HEK293T (cell line): ENCODE data around the gene MOK.

Source experiments
- CTCF ChIA-PET: fragments of 350-600 bp; formaldehyde crosslinking; extraction: SDS; loops from one replicate; lab custom pipeline; 2021; ENCODE audit warnings: antibody characterized with exemption, inconsistent platforms; lab: Yijun Ruan, JAX
- POLR2A ChIA-PET: fragments of 350-600 bp; formaldehyde crosslinking; extraction: SDS; loops from one replicate; lab custom pipeline; 2020; ENCODE audit warnings: antibody characterized with exemption, inconsistent platforms; lab: Yijun Ruan, JAX
- DNase-seq: peaks from one replicate; pipeline ENCODE4 v3.0.0; 2012; ENCODE audit warnings: mixed read lengths; ENCODE audit errors: extremely low spot score
- ARNT ChIP-seq: fragments of 450-650 bp; IDR thresholded peaks from 2 replicates; pipeline ENCODE4 v1.6.1; 2017; ENCODE audit warnings: mild to moderate bottlenecking
- BHLHE40 ChIP-seq: fragments of 450-650 bp; IDR thresholded peaks from 2 replicates; pipeline ENCODE4 v1.6.1; 2016; ENCODE audit warnings: mild to moderate bottlenecking, moderate library complexity, borderline replicate concordance
- CTBP1 ChIP-seq: fragments of 450-650 bp; IDR thresholded peaks from 2 replicates; pipeline ENCODE4 v1.6.1; 2016; ENCODE audit warnings: borderline replicate concordance
- ELF4 ChIP-seq: fragments of 450-650 bp; IDR thresholded peaks from 2 replicates; pipeline ENCODE4 v1.6.1; 2017; ENCODE audit warnings: antibody characterized with exemption
- FOXA1 ChIP-seq: fragments of 450-650 bp; IDR thresholded peaks from 2 replicates; pipeline ENCODE4 v1.6.1; 2016; ENCODE audit warnings: mild to moderate bottlenecking
- FOXK2 ChIP-seq: fragments of 450-650 bp; IDR thresholded peaks from 2 replicates; pipeline ENCODE4 v1.6.1; 2016; ENCODE audit warnings: mild to moderate bottlenecking
- FOXM1 ChIP-seq: fragments of 450-650 bp; IDR thresholded peaks from 2 replicates; pipeline ENCODE4 v1.6.1; 2017; ENCODE audit warnings: mild to moderate bottlenecking, borderline replicate concordance
- HDGF ChIP-seq: fragments of 450-650 bp; IDR thresholded peaks from 2 replicates; pipeline ENCODE4 v1.6.1; 2017; ENCODE audit warnings: antibody characterized with exemption, borderline replicate concordance
- L3MBTL2 ChIP-seq: fragments of 450-650 bp; conservative IDR thresholded peaks from 2 replicates; pipeline ENCODE4 v1.6.1; 2016; ENCODE audit warnings: mild to moderate bottlenecking
- LEF1 ChIP-seq: fragments of 450-650 bp; IDR thresholded peaks from 2 replicates; pipeline ENCODE4 v1.6.1; 2017; ENCODE audit warnings: mild to moderate bottlenecking, borderline replicate concordance
- NFRKB ChIP-seq: fragments of 450-650 bp; IDR thresholded peaks from 2 replicates; pipeline ENCODE4 v1.6.1; 2016; ENCODE audit warnings: mild to moderate bottlenecking, moderate library complexity
- PKNOX1 ChIP-seq: fragments of 450-650 bp; IDR thresholded peaks from 2 replicates; pipeline ENCODE4 v1.6.1; 2016
- SP1 ChIP-seq: fragments of 450-650 bp; IDR thresholded peaks from 2 replicates; pipeline ENCODE4 v1.6.1; 2017
- SUZ12 ChIP-seq: fragments of 450-650 bp; IDR thresholded peaks from 2 replicates; pipeline ENCODE4 v1.6.1; 2016; ENCODE audit warnings: mild to moderate bottlenecking
- TARDBP ChIP-seq: fragments of 450-650 bp; IDR thresholded peaks from 2 replicates; pipeline ENCODE4 v1.6.1; 2016
- ZNF384 ChIP-seq: fragments of 450-650 bp; IDR thresholded peaks from 2 replicates; pipeline ENCODE4 v1.6.1; 2016

The MOK gene

GRCh38 chr14:102282751-102283465, 22.1 kb downstream of the MOK start:
- CTCF ChIA-PET, result no interaction called here
- TF ChIP-seq TARDBP (no peak), SUZ12 (no peak), ZNF384 (no peak), SP1 (no peak), BHLHE40 (no peak), ARNT (no peak), ELF4 (no peak), HDGF (no peak), PKNOX1 (no peak)
- DNase-seq, result no peak
- POLR2A ChIA-PET, result no interaction called here

GRCh38 chr14:102280376-102280962, 24.5 kb downstream of the MOK start:
- no peak for DNase-seq
- TF ChIP-seq NFRKB (no peak), SP1 (no peak), ZNF384 (no peak), CTBP1 (no peak), FOXA1 (no peak), FOXK2 (no peak), L3MBTL2 (no peak), SUZ12 (no peak), BHLHE40 (no peak), LEF1 (no peak), HDGF (no peak), FOXM1 (no peak), TARDBP (no peak), ARNT (no peak), ELF4 (no peak), PKNOX1 (no peak)
- ChIA-PET POLR2A (no interaction called here), CTCF (no interaction called here)

GRCh38 chr14:102279688-102280348, 25.1 kb downstream of the MOK start:
- POLR2A ChIA-PET, result no interaction called here
- DNase-seq, result no peak
- TF ChIP-seq LEF1 (no peak), TARDBP (no peak)
- CTCF ChIA-PET, result no interaction called here

- POLR2A ChIA-PET, result no interaction called here
- CTCF ChIA-PET, result no interaction called here
- DNase-seq, result no peak
- TF ChIP-seq HDGF (no peak), NFRKB (no peak), FOXM1 (no peak), PKNOX1 (no peak)
These were observed 25.7 kb downstream of the MOK start for GRCh38 chr14:102279282-102279681.

- TF ChIP-seq CTBP1 (no peak), SP1 (no peak), TARDBP (no peak), ARNT (no peak), L3MBTL2 (no peak), BHLHE40 (no peak), PKNOX1 (no peak), FOXM1 (no peak), ZNF384 (no peak), HDGF (no peak), NFRKB (no peak), FOXA1 (no peak), FOXK2 (no peak), SUZ12 (no peak), ELF4 (no peak)
- CTCF ChIA-PET, result no interaction called here
These were observed 26.4 kb downstream of the MOK start for GRCh38 chr14:102278631-102278935.

More at GRCh38 chr14:102278631-102278935, 26.4 kb downstream of the MOK start:
- POLR2A ChIA-PET, result no interaction called here
- no peak for DNase-seq
